H1 (cell line): ENCODE results near the gene PXMP4. TPM values are rescaled to one million over a fixed set of nuclear protein-coding genes. Genes with fewer than 3 reads are reported as not detected.
"Not testable (repeated sequence)": the region's sequence is repeated elsewhere in the genome, so short reads cannot be mapped to it uniquely, and the experiment has no call there.

Source experiments
- CTCF ChIA-PET: fragments of 300-600 bp; sonication (Branson Sonifier 250); formaldehyde crosslinking; loops from one replicate; lab custom pipeline; 2021; ENCODE audit not compliant: partially characterized antibody; lab: Charles Lee
- POLR2A ChIA-PET: fragments of 300-600 bp; sonication (Branson Sonifier 250); formaldehyde crosslinking; loops from one replicate; lab custom pipeline; 2021; ENCODE audit warnings: inconsistent platforms; ENCODE audit not compliant: partially characterized antibody; lab: Charles Lee
- DNase-seq, 2 experiments: peaks; one replicate each; pipeline versions ENCODE4 v3.0.0 to v3.0.0-alpha.2; 2010 to 2022; ENCODE audit warnings: low spot score in 2 of 2, low read depth in 1 of 2, mixed read lengths in 1 of 2
- FAIRE-seq: peaks from 2 replicates; lab custom pipeline; 2011; peaks lifted over from hg19 to GRCh38; lab: Jason Lieb, UNC
- H2AFZ ChIP-seq: 2 replicates; pipeline ENCODE4 v1.8.1; 2012; ENCODE audit warnings: low read length, inconsistent platforms
- H2AK5ac ChIP-seq: 2 replicates; pipeline ENCODE4 v1.6.1; 2013; ENCODE audit warnings: low read depth, low read length
- H2BK120ac ChIP-seq: replicated peaks from 2 replicates; pipeline ENCODE3; 2013; ENCODE audit warnings: low read depth, low read length, inconsistent platforms
- H2BK12ac ChIP-seq: 2 replicates; pipeline ENCODE4 v1.6.1; 2013; ENCODE audit warnings: low read depth, low read length
- H2BK15ac ChIP-seq: 2 replicates; pipeline ENCODE4 v1.6.1; 2013; ENCODE audit warnings: low read length
- H2BK20ac ChIP-seq: 2 replicates; pipeline ENCODE4 v1.6.1; 2013; ENCODE audit warnings: low read length
- H2BK5ac ChIP-seq: 2 replicates; pipeline ENCODE4 v1.6.1; 2013; ENCODE audit warnings: low read depth, low read length
- H3K14ac ChIP-seq: 2 replicates; pipeline ENCODE4 v1.6.1; 2013; ENCODE audit warnings: inconsistent platforms; ENCODE audit not compliant: insufficient read length
- H3K18ac ChIP-seq: 2 replicates; pipeline ENCODE4 v1.6.1; 2013; ENCODE audit warnings: low read length; ENCODE audit errors: extremely low read depth
- H3K23ac ChIP-seq: 2 replicates; pipeline ENCODE4 v1.6.1; 2013; ENCODE audit warnings: inconsistent platforms; ENCODE audit not compliant: insufficient read length
- H3K23me2 ChIP-seq: 2 replicates; pipeline ENCODE4 v1.6.1; 2013; ENCODE audit warnings: low read depth, low read length
- H3K27ac ChIP-seq: 2 replicates; pipeline ENCODE4 v1.6.1; 2011; ENCODE audit warnings: low read depth, low read length, inconsistent platforms
- H3K27me3 ChIP-seq, 4 experiments: replicated peaks in 1 of 4; 1 replicate in 1 of 4; 2 replicates in 3 of 4; pipeline versions ENCODE4 v1.6.1 to v1.8.1; 2011 to 2013; ENCODE audit warnings: low read length in 3 of 4, mild to moderate bottlenecking in 3 of 4, inconsistent platforms in 2 of 4, mixed read lengths in 2 of 4, moderate library complexity in 1 of 4; ENCODE audit not compliant: control insufficient read depth in 3 of 4, insufficient read depth in 3 of 4; ENCODE audit errors: extremely low read depth in 1 of 4
- H3K36me3 ChIP-seq, 4 experiments: 2 replicates each; pipeline versions ENCODE4 v1.6.1 to v1.8.1; 2011 to 2013; ENCODE audit warnings: mild to moderate bottlenecking in 4 of 4, low read length in 3 of 4, moderate library complexity in 2 of 4, control low read depth in 1 of 4, inconsistent platforms in 1 of 4; ENCODE audit not compliant: insufficient read depth in 4 of 4, control insufficient read depth in 2 of 4
- H3K4ac ChIP-seq: replicated peaks from 2 replicates; pipeline ENCODE3; 2013; ENCODE audit warnings: low read length, low read depth, mixed read lengths, inconsistent platforms; ENCODE audit not compliant: insufficient read length
- H3K4me1 ChIP-seq, 4 experiments: replicated peaks in 1 of 4; 1 replicate in 1 of 4; 2 replicates in 3 of 4; pipeline versions ENCODE4 v1.6.1 to v1.8.1; 2011 to 2013; ENCODE audit warnings: low read length in 3 of 4, inconsistent platforms in 2 of 4, mixed read lengths in 1 of 4; ENCODE audit not compliant: insufficient read depth in 4 of 4, control insufficient read depth in 3 of 4
- H3K4me2 ChIP-seq, 2 experiments: 2 replicates each; pipeline versions ENCODE4 v1.6.1 to v1.8.1; 2011 to 2013; ENCODE audit warnings: low read depth in 2 of 2, low read length in 2 of 2, control low read depth in 1 of 2, inconsistent platforms in 1 of 2, mild to moderate bottlenecking in 1 of 2; ENCODE audit not compliant: insufficient read depth in 1 of 2
- H3K4me3 ChIP-seq, 4 experiments: fragments of 200-600, 300-600 bp in 1 of 4; sonication (generic), shearing (Covaris generic), sonication (Bioruptor Twin) in 1 of 4; 2 replicates each; pipeline versions ENCODE4 v1.5.1 to v1.8.1; 2011 to 2016; ENCODE audit warnings: low read length in 4 of 4, low read depth in 3 of 4, control low read depth in 2 of 4, inconsistent platforms in 2 of 4, mild to moderate bottlenecking in 2 of 4, mixed read lengths in 1 of 4, moderate library complexity in 1 of 4; ENCODE audit not compliant: insufficient read depth in 2 of 4; ENCODE audit errors: extremely low read depth in 1 of 4
- H3K56ac ChIP-seq: replicated peaks from 2 replicates; pipeline ENCODE3; 2013; ENCODE audit warnings: low read depth, mild to moderate bottlenecking, mixed read lengths, low read length, inconsistent platforms; ENCODE audit not compliant: insufficient read length
- H3K79me1 ChIP-seq: 2 replicates; pipeline ENCODE4 v1.6.1; 2013; ENCODE audit warnings: low read depth, low read length, control low read depth
- H3K79me2 ChIP-seq, 2 experiments: 2 replicates each; pipeline versions ENCODE4 v1.6.1 to v1.8.1; 2012 to 2013; ENCODE audit warnings: low read length in 2 of 2, mild to moderate bottlenecking in 2 of 2, inconsistent platforms in 1 of 2; ENCODE audit not compliant: insufficient read depth in 2 of 2, control insufficient read depth in 1 of 2
- H3K9ac ChIP-seq, 4 experiments: replicated peaks in 1 of 4; 1 replicate in 1 of 4; 2 replicates in 3 of 4; pipeline versions ENCODE4 v1.6.1 to v1.8.1; 2011 to 2013; ENCODE audit warnings: low read depth in 3 of 4, low read length in 3 of 4, control low read depth in 2 of 4, mild to moderate bottlenecking in 2 of 4, moderate library complexity in 2 of 4, inconsistent platforms in 1 of 4; ENCODE audit errors: extremely low read depth in 1 of 4
- H3K9me3 ChIP-seq, 2 experiments: 2 replicates each; pipeline versions ENCODE4 v1.6.1 to v1.8.1; 2012 to 2013; ENCODE audit warnings: mild to moderate bottlenecking in 2 of 2, moderate library complexity in 2 of 2, control low read depth in 1 of 2, inconsistent platforms in 1 of 2, low read depth in 1 of 2, low read length in 1 of 2, mixed read lengths in 1 of 2; ENCODE audit not compliant: insufficient read depth in 2 of 2
- H4K20me1 ChIP-seq, 2 experiments: replicated peaks in 1 of 2; 2 replicates each; pipeline versions ENCODE3 to v1.8.1; 2011 to 2013; ENCODE audit warnings: inconsistent platforms in 2 of 2, low read length in 2 of 2, mild to moderate bottlenecking in 1 of 2; ENCODE audit not compliant: insufficient read depth in 2 of 2, control insufficient read depth in 1 of 2
- H4K5ac ChIP-seq: 2 replicates; pipeline ENCODE4 v1.6.1; 2013; ENCODE audit warnings: low read length, low read depth, mixed read lengths, inconsistent platforms; ENCODE audit not compliant: insufficient read length
- H4K8ac ChIP-seq: 2 replicates; pipeline ENCODE4 v1.8.0; 2013; ENCODE audit warnings: mild to moderate bottlenecking, moderate library complexity, low read length, inconsistent platforms; ENCODE audit not compliant: insufficient read depth; ENCODE audit errors: extremely low read depth
- H4K91ac ChIP-seq: replicated peaks from 2 replicates; pipeline ENCODE3; 2013; ENCODE audit warnings: low read length, mixed read lengths, inconsistent platforms; ENCODE audit not compliant: insufficient read length
- WGBS, 2 experiments: shearing (Covaris generic) in 1 of 2; methylation state at CpG; one replicate each; pipeline versions ENCODE4 v1.1.6 to v1.1.7; 2013 to 2015; ENCODE audit warnings: low lambda C conversion rate in 2 of 2, mixed read lengths in 2 of 2, inconsistent platforms in 1 of 2, low coverage in 1 of 2, missing lambda C conversion rate in 1 of 2; ENCODE audit not compliant: insufficient replicate concordance in 2 of 2, insufficient coverage in 1 of 2, insufficient read length in 1 of 2; ENCODE audit errors: extremely low coverage in 1 of 2, missing lambda C conversion rate in 1 of 2; 5-methylcytosine and 5-hydroxymethylcytosine counted together
- polyA plus RNA-seq, 7 experiments: library from polyadenylated mRNA; depleted of rRNA in 3 of 7; stranded (reverse) in 5 of 7; unstranded in 2 of 7; fragments of >200 nt in 5 of 7; fragments of 200-250 nt in 2 of 7; gene quantifications; 1 replicate in 5 of 7; 2 replicates in 1 of 7; 4 replicates in 1 of 7; pipeline versions ENCODE4 v1.2.1 to v1.2.3, GENCODE V29; 2011 to 2013; ENCODE audit warnings: missing spikeins in 2 of 7, mixed read lengths in 2 of 7
- total RNA-seq: library from RNA; stranded (reverse); fragmentation: NEBNext Ultra II Directional; extraction: Animal tissue kit (Norgen Biotek cat#: 25700); gene quantifications from 2 replicates; pipeline ENCODE4 v1.2.1, GENCODE V29; 2021

The PXMP4 gene
- total and polyA plus RNA-seq, 2 of the 8 experiments (the other 6 are each of a cell fraction or from before 2014, with no cell fraction given) = 3.3 to 3.4 TPM

GRCh38 chr20:33755936-33756490 is 35.9 kb upstream of the PXMP4 start:
- H4K20me1 ChIP-seq, H3K9me3 ChIP-seq, CTCF ChIA-PET, H3K23ac ChIP-seq, H2BK120ac ChIP-seq, DNase-seq, H3K79me1 ChIP-seq, H3K79me2 ChIP-seq, H3K23me2 ChIP-seq, H2BK20ac ChIP-seq, H3K9ac ChIP-seq, H4K8ac ChIP-seq, H3K4me2 ChIP-seq, H3K36me3 ChIP-seq, H4K91ac ChIP-seq, H3K27ac ChIP-seq, FAIRE-seq, H2BK15ac ChIP-seq, H3K27me3 ChIP-seq, H3K56ac ChIP-seq, H3K4me1 ChIP-seq, H4K5ac ChIP-seq, H3K4ac ChIP-seq, H3K14ac ChIP-seq, H3K4me3 ChIP-seq: not testable (repeated sequence)
- WGBS, 2 experiments = 76% methylated on average over 7 of the region's 10 CpGs; no CpG with 5 or more reads in 1 of the 2 experiments
- peak overlapping the region; percentile 32 for H3K18ac ChIP-seq
- H2AFZ ChIP-seq = 0 out of 2 replicates have a peak overlapping the region, but pooled peaks have one; percentile 24
- peak overlapping the region; percentile 68; the same call in 1 of the 2 replicates for H2BK12ac ChIP-seq
- POLR2A ChIA-PET = interaction anchor here (1.0 to 1.6 kb wide), 2 partner anchors 23 to 36 kb away, joined by 3 read pairs; partner anchors contain the start of gene PXMP4
- 0 out of 2 replicates have a peak overlapping the region, but pooled peaks have one; percentile 65 for H2AK5ac ChIP-seq
- peak overlapping the region; percentile 93 for H2BK5ac ChIP-seq
